ENCODE results near the gene SYNDIG1. TPM values are rescaled to one million over a fixed set of nuclear protein-coding genes. Genes with fewer than 3 reads are reported as not detected.

The SYNDIG1 gene
- total RNA-seq, 1 donor from 2014 or later = 13.7 TPM

DNA sequence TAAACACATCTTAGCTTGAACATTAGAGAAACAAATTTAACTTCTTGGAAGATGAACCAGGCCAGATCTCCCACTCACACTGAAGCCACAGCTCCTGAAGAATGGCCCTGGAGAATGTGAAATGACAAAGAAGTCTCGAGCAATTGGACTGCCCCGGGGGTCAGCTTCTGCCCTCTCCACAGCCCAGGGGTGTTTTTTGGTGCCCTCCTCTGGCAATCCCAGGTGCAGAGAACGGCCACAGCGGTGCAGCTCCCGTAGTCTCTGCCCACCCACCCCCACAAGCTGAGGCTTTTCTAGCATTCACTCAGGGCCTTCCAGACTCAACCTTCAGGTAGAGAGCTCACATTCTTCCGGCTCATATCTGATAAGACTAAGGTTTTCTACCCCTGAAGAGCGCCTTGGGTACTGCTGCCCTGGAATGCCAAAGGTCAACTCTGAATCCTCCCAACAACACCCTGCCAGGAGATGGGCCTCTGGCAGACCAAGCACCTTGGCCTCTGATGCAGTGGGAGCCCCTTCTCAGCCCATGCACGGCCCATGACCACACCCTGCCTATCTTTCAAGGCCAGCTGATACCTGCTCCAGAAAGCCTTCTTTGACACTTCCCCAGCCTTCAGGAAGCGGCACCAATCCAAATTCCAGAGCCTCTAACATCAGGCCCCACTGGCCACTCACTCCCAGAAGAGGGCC is 208.3 kb downstream of the SYNDIG1 start:
- Histone ChIP-seq H3K4me1 (peaks cover 4% of the 10 kb centered on the region in 2 donors), H3K9me3 (no peaks in the 10 kb centered on the region), H3K36me3 (no peaks in the 10 kb centered on the region), H3K27me3 (no peaks in the 10 kb centered on the region), H3K4me3 (no peak overlapping the region), H3K27ac (no peak overlapping the region)
- intact Hi-C loops (cut with DNase I) = no loop called here
- peak in 1 of 2 donors; percentile 34 for DNase-seq (ENCODE audit: low spot score in 2 of 2)
- TF ChIP-seq, protein P1, sequence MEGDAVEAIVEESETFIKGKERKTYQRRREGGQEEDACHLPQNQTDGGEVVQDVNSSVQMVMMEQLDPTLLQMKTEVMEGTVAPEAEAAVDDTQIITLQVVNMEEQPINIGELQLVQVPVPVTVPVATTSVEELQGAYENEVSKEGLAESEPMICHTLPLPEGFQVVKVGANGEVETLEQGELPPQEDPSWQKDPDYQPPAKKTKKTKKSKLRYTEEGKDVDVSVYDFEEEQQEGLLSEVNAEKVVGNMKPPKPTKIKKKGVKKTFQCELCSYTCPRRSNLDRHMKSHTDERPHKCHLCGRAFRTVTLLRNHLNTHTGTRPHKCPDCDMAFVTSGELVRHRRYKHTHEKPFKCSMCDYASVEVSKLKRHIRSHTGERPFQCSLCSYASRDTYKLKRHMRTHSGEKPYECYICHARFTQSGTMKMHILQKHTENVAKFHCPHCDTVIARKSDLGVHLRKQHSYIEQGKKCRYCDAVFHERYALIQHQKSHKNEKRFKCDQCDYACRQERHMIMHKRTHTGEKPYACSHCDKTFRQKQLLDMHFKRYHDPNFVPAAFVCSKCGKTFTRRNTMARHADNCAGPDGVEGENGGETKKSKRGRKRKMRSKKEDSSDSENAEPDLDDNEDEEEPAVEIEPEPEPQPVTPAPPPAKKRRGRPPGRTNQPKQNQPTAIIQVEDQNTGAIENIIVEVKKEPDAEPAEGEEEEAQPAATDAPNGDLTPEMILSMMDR (IDR thresholded peaks at IDR 0.05) = no peak

GRCh38 chr20:24678351-24679106 is 209.1 kb downstream of the SYNDIG1 start:
- peak in 1 of 2 donors; percentile 37 for DNase-seq (ENCODE audit: low spot score in 2 of 2)

DNA sequence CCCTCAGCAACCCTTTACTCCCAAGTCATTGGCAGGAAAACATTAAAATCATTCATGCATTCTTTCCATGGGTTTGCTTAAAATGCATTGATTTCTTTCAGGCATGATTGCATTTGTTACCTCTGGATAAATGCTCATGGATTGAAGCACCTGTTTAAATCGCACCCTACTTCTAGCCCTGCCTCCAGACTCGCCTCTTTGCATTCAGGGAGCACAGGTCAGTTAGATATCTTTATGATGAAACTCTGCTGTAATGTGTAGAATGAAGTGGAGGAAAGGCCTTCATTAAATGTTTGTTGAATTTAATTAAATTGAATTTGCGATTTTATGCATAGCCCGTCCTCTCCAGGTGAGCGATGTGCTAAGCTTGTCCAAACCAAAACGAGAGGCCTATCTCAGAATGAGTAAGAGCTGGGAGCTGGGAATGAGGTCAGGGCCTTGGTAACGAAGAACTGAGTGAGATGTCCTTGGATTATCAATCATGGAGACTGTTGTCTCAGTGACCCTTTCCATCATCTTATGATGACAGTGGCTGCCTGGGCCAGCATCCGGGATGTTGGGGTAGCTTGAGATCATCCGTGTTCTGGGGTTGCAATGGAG is 210.1 kb downstream of the SYNDIG1 start:
- intact Hi-C loops (cut with DNase I) = no loop called here
- TF ChIP-seq, protein P1 (IDR thresholded peaks at IDR 0.05) = no peak
- no peaks in the 10 kb centered on the region for H3K27me3 ChIP-seq
- no peaks in the 10 kb centered on the region for H3K4me1 ChIP-seq
- peak in 1 of 2 donors; percentile 7 for DNase-seq (ENCODE audit: low spot score in 2 of 2)
- no peaks in the 10 kb centered on the region for H3K36me3 ChIP-seq
- H3K27ac ChIP-seq = no peak overlapping the region
- no peak overlapping the region for H3K4me3 ChIP-seq
- no peaks in the 10 kb centered on the region for H3K9me3 ChIP-seq

More at GRCh38 chr20:24678351-24679106, 209.1 kb downstream of the SYNDIG1 start:
- intact Hi-C loops (cut with DNase I) = no loop called here
- Histone ChIP-seq H3K4me3 (no peak overlapping the region), H3K27ac (no peak overlapping the region), H3K27me3 (no peaks in the 10 kb centered on the region), H3K4me1 (no peaks in the 10 kb centered on the region), H3K9me3 (no peaks in the 10 kb centered on the region), H3K36me3 (no peaks in the 10 kb centered on the region)
- TF ChIP-seq, protein P1 (IDR thresholded peaks at IDR 0.05) = no peak

GRCh38 chr20:24681634-24682495 is 212.4 kb downstream of the SYNDIG1 start:
- intact Hi-C loops (cut with DNase I) = no loop called here
- Histone ChIP-seq H3K27ac (no peak overlapping the region), H3K36me3 (no peaks in the 10 kb centered on the region), H3K4me3 (no peak overlapping the region), H3K9me3 (no peaks in the 10 kb centered on the region), H3K4me1 (no peaks in the 10 kb centered on the region), H3K27me3 (no peaks in the 10 kb centered on the region)
- TF ChIP-seq, protein P1 (IDR thresholded peaks at IDR 0.05) = no peak
- DNase-seq (ENCODE audit: low spot score in 2 of 2) = peak in 1 of 2 donors; percentile 37

DNA sequence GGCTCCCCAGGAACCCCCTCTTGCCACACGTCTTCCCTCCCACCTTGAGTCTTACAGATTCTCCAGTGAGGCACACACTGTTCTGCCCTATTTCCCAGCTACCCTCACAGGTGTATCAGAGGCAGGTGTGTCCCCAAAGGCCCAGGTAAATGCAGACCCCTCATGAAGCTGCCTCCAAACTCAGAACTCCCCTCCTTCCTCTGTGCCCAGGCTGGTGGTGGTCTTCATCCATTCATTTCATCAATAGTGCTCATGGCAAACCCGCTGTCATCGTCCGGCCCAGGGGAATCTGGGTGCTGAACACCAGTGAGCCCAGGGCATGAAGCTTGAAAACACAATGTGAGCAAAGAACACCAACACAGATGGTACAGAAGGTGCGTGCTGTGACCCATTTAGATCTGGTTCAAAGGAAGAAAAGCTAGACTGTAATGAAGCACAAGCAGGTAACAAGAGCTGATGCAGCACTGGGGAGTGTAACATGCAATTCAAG is 213.1 kb downstream of the SYNDIG1 start:
- no peak overlapping the region for H3K4me3 ChIP-seq
- peak in 1 of 2 donors; percentile 52 for DNase-seq (ENCODE audit: low spot score in 2 of 2)
- no peaks in the 10 kb centered on the region for H3K27me3 ChIP-seq
- intact Hi-C loops (cut with DNase I) = no loop called here
- H3K27ac ChIP-seq = no peak overlapping the region
- no peaks in the 10 kb centered on the region for H3K4me1 ChIP-seq
- peaks cover 0 to under 1% of the 10 kb centered on the region in 2 donors for H3K9me3 ChIP-seq
- no peaks in the 10 kb centered on the region for H3K36me3 ChIP-seq
- TF ChIP-seq, protein P1 (IDR thresholded peaks at IDR 0.05) = no peak

Data from ascending aorta (tissue), 2 donors.